ENCODE measurements around the gene ALKBH6. TPM values are rescaled to one million over a fixed set of nuclear protein-coding genes. Genes with fewer than 3 reads are reported as not detected.

The ALKBH6 gene
- total and polyA plus RNA-seq, 2 of the 13 experiments (the other 11 are each of a cell fraction or from before 2014, with no cell fraction given) = 13.7 to 18.1 TPM

- H3K4me3 ChIP-seq (replicated peaks in 1 of 3; ENCODE audit: insufficient read depth in 1 of 3, low read depth in 2 of 3, low read length in 3 of 3) = no peak overlapping the region
- H3K27ac ChIP-seq (ENCODE audit: extremely low read length, insufficient read depth, low read length) = no peak overlapping the region
- WGBS (ENCODE audit: low lambda C conversion rate) = 96% methylated on average over 5 of the region's 5 CpGs
- H3K9ac ChIP-seq (ENCODE audit: insufficient read depth, low read depth, low read length) = no peak overlapping the region
- no peak overlapping the region for H3K4me2 ChIP-seq (ENCODE audit: low read depth, low read length)
- no peaks in the 10 kb centered on the region for H3K79me2 ChIP-seq (ENCODE audit: insufficient read depth, low read length)
- TF ChIP-seq, protein P1, sequence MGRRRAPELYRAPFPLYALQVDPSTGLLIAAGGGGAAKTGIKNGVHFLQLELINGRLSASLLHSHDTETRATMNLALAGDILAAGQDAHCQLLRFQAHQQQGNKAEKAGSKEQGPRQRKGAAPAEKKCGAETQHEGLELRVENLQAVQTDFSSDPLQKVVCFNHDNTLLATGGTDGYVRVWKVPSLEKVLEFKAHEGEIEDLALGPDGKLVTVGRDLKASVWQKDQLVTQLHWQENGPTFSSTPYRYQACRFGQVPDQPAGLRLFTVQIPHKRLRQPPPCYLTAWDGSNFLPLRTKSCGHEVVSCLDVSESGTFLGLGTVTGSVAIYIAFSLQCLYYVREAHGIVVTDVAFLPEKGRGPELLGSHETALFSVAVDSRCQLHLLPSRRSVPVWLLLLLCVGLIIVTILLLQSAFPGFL (CRISPR knock-in tag; IDR thresholded peaks at IDR 0.05) = no peak
- TF ChIP-seq ZFP62 (CRISPR knock-in tag; IDR thresholded peaks at IDR 0.05) (no peak), AHR (CRISPR knock-in tag; IDR thresholded peaks at IDR 0.05) (no peak), NFE2L1 (CRISPR knock-in tag; IDR thresholded peaks at IDR 0.05; ENCODE audit: borderline replicate concordance) (no peak), ZNF362 (CRISPR knock-in tag; IDR thresholded peaks at IDR 0.05; ENCODE audit: borderline replicate concordance) (no peak)
- TF ChIP-seq, protein P2, sequence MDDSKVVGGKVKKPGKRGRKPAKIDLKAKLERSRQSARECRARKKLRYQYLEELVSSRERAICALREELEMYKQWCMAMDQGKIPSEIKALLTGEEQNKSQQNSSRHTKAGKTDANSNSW (CRISPR knock-in tag; IDR thresholded peaks at IDR 0.05; ENCODE audit: borderline replicate concordance) = no peak
- TF ChIP-seq, protein P3, sequence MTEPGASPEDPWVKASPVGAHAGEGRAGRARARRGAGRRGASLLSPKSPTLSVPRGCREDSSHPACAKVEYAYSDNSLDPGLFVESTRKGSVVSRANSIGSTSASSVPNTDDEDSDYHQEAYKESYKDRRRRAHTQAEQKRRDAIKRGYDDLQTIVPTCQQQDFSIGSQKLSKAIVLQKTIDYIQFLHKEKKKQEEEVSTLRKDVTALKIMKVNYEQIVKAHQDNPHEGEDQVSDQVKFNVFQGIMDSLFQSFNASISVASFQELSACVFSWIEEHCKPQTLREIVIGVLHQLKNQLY (CRISPR knock-in tag; IDR thresholded peaks at IDR 0.05) = no peak
- TF ChIP-seq, protein P4, sequence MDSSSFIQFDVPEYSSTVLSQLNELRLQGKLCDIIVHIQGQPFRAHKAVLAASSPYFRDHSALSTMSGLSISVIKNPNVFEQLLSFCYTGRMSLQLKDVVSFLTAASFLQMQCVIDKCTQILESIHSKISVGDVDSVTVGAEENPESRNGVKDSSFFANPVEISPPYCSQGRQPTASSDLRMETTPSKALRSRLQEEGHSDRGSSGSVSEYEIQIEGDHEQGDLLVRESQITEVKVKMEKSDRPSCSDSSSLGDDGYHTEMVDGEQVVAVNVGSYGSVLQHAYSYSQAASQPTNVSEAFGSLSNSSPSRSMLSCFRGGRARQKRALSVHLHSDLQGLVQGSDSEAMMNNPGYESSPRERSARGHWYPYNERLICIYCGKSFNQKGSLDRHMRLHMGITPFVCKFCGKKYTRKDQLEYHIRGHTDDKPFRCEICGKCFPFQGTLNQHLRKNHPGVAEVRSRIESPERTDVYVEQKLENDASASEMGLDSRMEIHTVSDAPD (CRISPR knock-in tag; IDR thresholded peaks at IDR 0.05) = no peak
- no peaks in the 10 kb centered on the region for H3K9me3 ChIP-seq (ENCODE audit: low read length)
- intact Hi-C loops (cut with micrococcal nuclease; ENCODE audit: unreplicated experiment) = no loop called here
- ChIA-PET CTCF (ENCODE audit: low intra/inter-chr PET ratio, low total read pairs) (no interaction called here), POLR2A (no interaction called here)
- H2AFZ ChIP-seq (ENCODE audit: low read length) = no peak overlapping the region
- H3K36me3 ChIP-seq (replicated peaks in 1 of 2; ENCODE audit: control insufficient read depth in 1 of 2, insufficient read depth in 2 of 2, low read length in 2 of 2) = no peaks in the 10 kb centered on the region; a peak in 2 of 5 replicates
- BruUV-seq (replicated peaks) = no TSS peak
- DNase-seq (ENCODE audit: low spot score) = no peak
- no peak for ATAC-seq
- H3K27me3 ChIP-seq (ENCODE audit: control insufficient read depth in 1 of 2, insufficient read depth in 2 of 2, low read length in 2 of 2) = no peaks in the 10 kb centered on the region
- no peak for FAIRE-seq
- H4K20me1 ChIP-seq (ENCODE audit: insufficient read depth, low read length) = no peaks in the 10 kb centered on the region
- in situ Hi-C loops (cut with HindIII; ENCODE audit: extremely low pct_ligation_motif_present, low pct_unique_long_range_greater_than_20kb) = no loop called here
- H3K4me1 ChIP-seq (ENCODE audit: insufficient read depth, low read length) = peaks cover 21% of the 10 kb centered on the region
Measured at GRCh38 chr19:36046443-36047050, 32.5 kb upstream of the ALKBH6 start.

Measured in HepG2 (cell line).